ENCODE results near the gene DLGAP5. TPM values are rescaled to one million over a fixed set of nuclear protein-coding genes. Genes with fewer than 3 reads are reported as not detected.

DLGAP5 gene
- total and polyA plus RNA-seq, 2 of the 4 experiments (the other 2 are of a cell fraction) = 14.9 to 19.0 TPM

- Histone ChIP-seq H3K4me2 (ENCODE audit: low read depth, low read length) (no peak overlapping the region), H2AK5ac (ENCODE audit: low read depth, low read length) (no peak overlapping the region), H2BK120ac (ENCODE audit: low read depth, low read length) (no peak overlapping the region), H3K36me3 (ENCODE audit: control insufficient read depth, insufficient read depth, low read length) (no peaks in the 10 kb centered on the region), H3K23ac (ENCODE audit: low read depth, low read length) (no peak overlapping the region), H2BK15ac (ENCODE audit: low read depth, low read length) (no peak overlapping the region), H3K27me3 (ENCODE audit: control insufficient read depth, insufficient read depth, low read length) (no peaks in the 10 kb centered on the region), H3K18ac (ENCODE audit: low read depth, low read length) (no peak overlapping the region), H3K56ac (ENCODE audit: extremely low read depth, insufficient read depth, low read length) (no peak overlapping the region), H3K9me1 (ENCODE audit: insufficient read depth, low read length) (peaks cover 5% of the 10 kb centered on the region), H3K4me1 (ENCODE audit: control insufficient read depth, insufficient read depth, low read length) (peaks cover 16% of the 10 kb centered on the region), H2AK9ac (replicated peaks; ENCODE audit: low read depth, low read length, poor library complexity) (no peak overlapping the region), H3K14ac (replicated peaks; ENCODE audit: low read depth, low read length) (no peak overlapping the region), H4K20me1 (ENCODE audit: insufficient read depth, low read length) (peaks cover 4% of the 10 kb centered on the region), H2BK5ac (ENCODE audit: low read depth, low read length, poor library complexity, severe bottlenecking) (no peak overlapping the region), H3K9ac (ENCODE audit: low read depth, low read length) (no peak overlapping the region), H4K91ac (ENCODE audit: insufficient read depth, low read depth, low read length) (no peak overlapping the region), H3K79me1 (ENCODE audit: low read depth in 1 of 2, low read length in 2 of 2) (peaks cover 0 to 2% of the 10 kb centered on the region in 2 experiments; a peak in 2 of 4 replicates), H4K8ac (ENCODE audit: low read depth in 2 of 2, low read length in 2 of 2) (no peak overlapping the region), H2AFZ (replicated peaks; ENCODE audit: low read length, poor library complexity) (no peak overlapping the region), H2BK20ac (ENCODE audit: low read depth, low read length) (no peak overlapping the region), H3K4me3 (ENCODE audit: insufficient read depth, low read depth, low read length) (no peak overlapping the region), H4K5ac (ENCODE audit: low read depth, low read length) (no peak overlapping the region), H3K4ac (ENCODE audit: low read depth, low read length) (0 out of 2 replicates have a peak overlapping the region, but pooled peaks have one; percentile 8), H3K9me3 (ENCODE audit: control insufficient read depth, insufficient read depth, low read length) (no peaks in the 10 kb centered on the region), H3K27ac (ENCODE audit: insufficient read depth, low read length) (no peak overlapping the region)
- WGBS, 2 experiments (ENCODE audit: extremely low coverage in 2 of 2, insufficient read length in 1 of 2) = no CpG with 5 or more reads among the region's 8 CpGs
- in situ Hi-C loops (cut with MboI; ENCODE audit: low sequenced_read_pairs) (no loop called here), intact Hi-C loops (cut with micrococcal nuclease) (loop anchor here (5.0 kb wide), 1 partner anchor 33 kb away; no protein-coding TSS in a partner anchor), dilution Hi-C loops (cut with HindIII; ENCODE audit: low sequenced_read_pairs, unreplicated experiment) (no loop called here)
- BruUV-seq (replicated peaks) = no TSS peak
- CTCF ChIA-PET = no interaction called here
- no peak for TF ChIP-seq POLR2A (IDR thresholded peaks at IDR 0.05; ENCODE audit: low read depth, low read length)
- TF ChIP-seq BHLHE40 (IDR thresholded peaks at IDR 0.05; ENCODE audit: low read depth, low read length) = no peak
- TF ChIP-seq, protein P1, sequence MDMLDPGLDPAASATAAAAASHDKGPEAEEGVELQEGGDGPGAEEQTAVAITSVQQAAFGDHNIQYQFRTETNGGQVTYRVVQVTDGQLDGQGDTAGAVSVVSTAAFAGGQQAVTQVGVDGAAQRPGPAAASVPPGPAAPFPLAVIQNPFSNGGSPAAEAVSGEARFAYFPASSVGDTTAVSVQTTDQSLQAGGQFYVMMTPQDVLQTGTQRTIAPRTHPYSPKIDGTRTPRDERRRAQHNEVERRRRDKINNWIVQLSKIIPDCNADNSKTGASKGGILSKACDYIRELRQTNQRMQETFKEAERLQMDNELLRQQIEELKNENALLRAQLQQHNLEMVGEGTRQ (IDR thresholded peaks at IDR 0.05; ENCODE audit: low read depth, low read length) = no peak
- TF ChIP-seq MAZ (IDR thresholded peaks at IDR 0.05; ENCODE audit: borderline replicate concordance, low read depth, low read length) = no peak
- POLR2A ChIA-PET (ENCODE audit: unreplicated experiment) = no interaction called here
- ATAC-seq (ENCODE audit: low read depth) (no peak), DNase-seq (no peak)
These were observed 66.5 kb downstream of the DLGAP5 start for GRCh38 chr14:55124774-55125386.
